GM21526 (cell line): ENCODE results near the gene SPATA31C2.
"Not testable (repeated sequence)": the region's sequence is repeated elsewhere in the genome, so short reads cannot be mapped to it uniquely, and the experiment has no call there.

Experiments
- ATAC-seq: cut with Tn5 transposase; IDR thresholded peaks from one replicate; pipeline ENCODE4 v1.9.1; 2021; ENCODE audit warnings: moderate library complexity; ENCODE audit not compliant: unreplicated experiment, low FRiP score

Gene SPATA31C2

DNA sequence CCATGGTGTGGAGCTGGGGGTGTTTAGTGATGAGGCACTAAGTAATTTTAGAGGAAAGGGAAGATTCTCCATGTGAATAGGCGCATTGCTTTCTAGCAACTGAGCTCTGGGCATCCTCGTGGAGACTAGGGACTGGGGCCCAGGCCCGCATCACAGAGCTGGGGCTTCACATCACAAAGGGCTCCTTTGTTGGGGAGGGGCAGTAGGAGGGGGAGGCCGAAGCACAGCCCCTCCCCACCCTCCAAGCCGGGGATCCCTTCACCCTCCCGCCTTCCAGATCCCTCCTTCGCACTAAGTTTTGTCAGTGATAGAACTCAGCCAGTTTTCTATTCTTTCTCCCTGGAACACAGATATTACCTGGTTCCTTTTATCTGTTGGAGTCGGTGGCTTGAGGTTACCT is at the start of gene SPATA31C2:
SPATA31C2 (minus strand) TSS at position 101 of the 400 bp plus-strand sequence; CDS start at position 72, 29 bp downstream.
- ATAC-seq, result not testable (repeated sequence)

DNA sequence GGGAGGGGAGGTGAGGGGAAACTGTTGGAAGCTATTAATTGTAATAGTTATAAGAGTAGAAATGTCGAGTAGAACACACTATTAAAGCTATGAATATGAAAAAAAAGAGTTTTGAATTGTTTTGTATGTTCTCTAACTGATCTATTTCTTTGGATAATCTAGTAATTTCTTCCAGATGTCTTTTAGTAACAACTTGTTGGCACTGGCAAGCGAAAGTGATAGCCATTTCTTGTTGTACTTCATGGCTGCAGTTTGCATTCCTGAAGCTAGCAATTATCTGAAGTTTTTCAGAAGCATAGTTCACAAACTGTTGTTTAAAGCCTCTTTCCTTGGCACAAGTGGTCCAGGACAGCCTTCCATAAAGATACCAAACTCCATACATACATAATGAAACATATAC is 49.4 kb upstream of the SPATA31C2 start:
- ATAC-seq, result no peak

DNA sequence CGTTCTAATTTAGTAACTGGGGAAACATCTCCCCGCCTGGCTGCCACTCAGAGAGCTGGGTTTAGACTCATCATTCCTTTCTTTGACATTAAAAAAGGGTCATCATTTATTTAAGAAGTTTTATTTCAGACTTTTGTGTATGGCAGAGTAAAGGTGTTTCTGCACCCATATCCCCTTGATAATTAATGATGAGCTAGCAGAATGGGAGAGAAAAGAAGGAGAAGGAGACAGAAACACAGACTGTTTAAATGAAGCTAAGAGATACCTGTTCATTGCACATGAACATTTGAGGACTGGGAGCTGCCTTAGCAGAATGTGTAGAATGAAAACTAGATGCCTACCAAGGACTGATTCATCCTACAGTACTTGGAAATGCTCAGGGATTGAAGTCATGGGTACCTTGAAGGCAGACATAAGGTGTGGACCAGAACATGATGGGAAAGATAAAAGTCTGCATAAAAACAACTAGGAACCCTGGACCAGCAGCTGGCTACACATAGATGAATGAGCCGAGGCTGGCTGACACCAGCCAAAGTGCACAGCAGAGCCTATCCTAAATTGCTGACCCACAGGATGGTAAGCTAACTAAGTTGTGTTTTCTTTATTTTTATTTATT is 48.3 kb upstream of the SPATA31C2 start:
- no peak for ATAC-seq

DNA sequence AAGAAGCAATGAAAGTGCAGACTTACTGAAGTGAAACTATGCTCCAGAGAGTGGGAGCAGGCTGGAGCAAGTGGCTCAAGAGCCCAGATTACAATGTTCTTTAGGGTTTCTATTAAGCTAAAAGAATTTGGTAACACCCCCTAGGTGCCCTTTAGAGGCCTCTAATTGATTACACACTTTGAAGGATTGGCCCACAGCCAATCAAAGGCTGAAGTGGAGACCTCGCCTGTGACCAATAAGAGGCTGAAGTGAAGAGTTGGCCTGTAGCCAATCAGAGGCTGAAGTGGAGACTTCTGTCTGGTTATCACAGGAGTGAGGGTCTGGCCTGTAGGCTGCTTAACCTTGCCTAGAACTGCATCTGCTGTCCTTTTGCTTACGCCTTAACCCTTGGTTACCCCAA is 46.7 kb upstream of the SPATA31C2 start:
- ATAC-seq, result no peak

GRCh38 chr9:88183798-88184495 is 45.7 kb upstream of the SPATA31C2 start:
- no peak for ATAC-seq

DNA sequence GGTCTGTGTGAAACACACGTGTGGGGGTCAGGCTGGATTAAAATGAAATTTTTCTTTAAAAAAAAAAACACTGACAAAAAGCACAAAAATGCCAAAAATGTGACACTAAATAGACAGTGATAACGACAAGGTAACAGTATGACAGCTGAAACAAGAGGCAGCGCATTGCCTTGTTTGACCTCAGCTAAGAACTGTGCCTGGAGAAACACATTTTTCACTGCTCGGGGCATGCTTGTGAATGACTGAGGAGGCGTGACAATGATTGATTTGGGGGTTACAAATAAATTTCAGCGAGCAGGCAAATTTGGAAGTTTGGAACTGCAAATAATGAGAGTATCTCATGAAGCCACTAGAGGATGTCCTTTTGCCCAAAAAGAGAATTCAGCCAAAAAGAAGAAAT is 44.2 kb upstream of the SPATA31C2 start:
- ATAC-seq, result no peak

DNA sequence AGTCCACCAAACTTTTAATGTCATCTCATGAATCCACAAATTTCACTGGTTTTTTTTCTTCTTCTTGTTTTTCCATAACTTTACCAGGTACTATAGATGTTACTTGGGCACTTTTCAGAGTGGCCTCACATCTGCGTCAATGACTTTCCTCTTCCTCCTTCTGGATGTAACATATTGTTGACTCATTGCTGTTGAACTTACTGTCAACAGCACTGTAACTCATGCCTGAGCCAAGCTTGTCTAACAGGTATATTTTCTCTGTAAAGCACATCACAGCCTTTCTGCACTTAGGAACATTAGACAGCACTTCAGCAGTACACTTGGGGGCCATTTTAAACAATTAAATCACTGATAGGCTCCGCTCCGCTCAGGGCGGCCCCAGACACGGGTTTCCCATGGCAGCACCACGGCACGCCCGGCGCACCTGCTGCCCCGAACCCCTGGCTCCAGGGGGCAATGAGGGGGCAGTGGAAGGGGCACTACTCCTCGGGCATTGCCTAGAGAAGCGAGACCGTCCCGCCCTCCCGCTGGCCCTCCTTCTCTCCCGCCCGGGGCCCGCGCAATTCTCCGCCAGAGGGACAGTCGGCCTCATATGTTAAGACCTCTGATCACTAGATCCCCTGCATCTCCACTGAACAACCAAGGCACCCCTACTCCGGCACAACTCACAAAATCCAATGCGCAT is 41.9 kb upstream of the SPATA31C2 start:
- no peak for ATAC-seq

DNA sequence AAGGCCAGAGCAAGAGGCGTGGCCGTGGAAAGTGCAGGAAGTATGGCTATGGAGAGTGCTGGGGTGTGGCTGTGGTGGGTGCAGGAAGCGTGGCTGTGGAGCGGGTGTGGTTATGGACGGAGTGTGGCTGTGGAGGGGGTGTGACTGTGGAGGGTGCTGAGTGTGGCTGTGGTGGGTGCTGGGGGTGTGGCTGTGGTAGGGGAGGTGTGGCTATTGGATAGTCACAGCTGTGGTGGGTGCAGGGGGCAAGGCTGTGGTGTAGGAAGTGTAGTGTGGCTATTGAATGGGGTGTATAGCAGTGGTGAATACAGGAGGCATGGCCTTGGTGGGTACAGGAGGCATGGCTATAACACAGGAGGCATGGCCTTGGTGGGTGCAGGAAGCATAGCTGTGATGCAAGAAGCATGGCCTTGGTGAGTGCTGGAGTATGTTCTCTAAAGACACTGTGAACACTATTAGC is 40.8 kb upstream of the SPATA31C2 start:
- no peak for ATAC-seq

GRCh38 chr9:88178641-88179040 is 40.4 kb upstream of the SPATA31C2 start:
- ATAC-seq, result no peak

- no peak for ATAC-seq
Observed at GRCh38 chr9:88177371-88177770, 39.1 kb upstream of the SPATA31C2 start.

DNA sequence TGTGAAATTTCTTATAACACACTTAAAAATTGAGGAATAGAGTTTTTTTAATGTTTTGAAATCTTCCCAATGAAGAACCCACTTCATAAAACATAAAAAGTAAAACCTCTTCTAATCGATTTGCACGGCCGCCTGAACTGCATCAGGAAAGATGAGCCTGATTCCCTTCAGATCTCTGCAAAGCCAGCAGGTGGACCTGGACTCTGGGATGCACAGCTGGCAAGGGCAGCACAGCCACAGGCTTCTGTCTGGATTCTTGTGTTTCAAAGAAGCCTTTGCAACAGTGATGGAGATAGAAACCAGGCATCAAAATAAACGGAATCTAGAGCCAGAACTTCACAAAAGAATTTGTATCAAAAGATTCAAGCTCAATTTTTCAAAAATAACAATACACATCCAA is 36.0 kb upstream of the SPATA31C2 start:
- no peak for ATAC-seq

- ATAC-seq, result no peak
Observed at GRCh38 chr9:88173378-88173999, 35.2 kb upstream of the SPATA31C2 start.

DNA sequence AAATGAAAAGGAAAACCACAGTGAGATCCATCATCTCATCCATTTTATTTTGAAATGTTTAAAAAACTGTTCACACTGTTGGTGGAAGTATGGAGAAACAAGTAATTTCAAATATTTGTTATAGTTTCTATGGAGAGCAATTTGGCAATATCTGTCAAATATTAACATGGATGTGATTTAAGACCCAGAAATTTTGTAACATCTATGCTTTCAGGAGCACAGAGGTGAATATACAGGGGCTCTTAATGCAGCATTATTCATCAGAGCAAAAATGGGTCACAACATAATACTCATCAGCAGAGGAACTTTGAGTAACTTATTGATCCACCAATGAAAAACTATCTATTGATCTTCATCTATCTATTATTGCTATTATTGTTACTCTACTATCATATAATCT is 31.4 kb upstream of the SPATA31C2 start:
- no peak for ATAC-seq

GRCh38 chr9:88168564-88168963 is 30.3 kb upstream of the SPATA31C2 start:
- no peak for ATAC-seq

GRCh38 chr9:88166660-88167059 is 28.4 kb upstream of the SPATA31C2 start:
- no peak for ATAC-seq

DNA sequence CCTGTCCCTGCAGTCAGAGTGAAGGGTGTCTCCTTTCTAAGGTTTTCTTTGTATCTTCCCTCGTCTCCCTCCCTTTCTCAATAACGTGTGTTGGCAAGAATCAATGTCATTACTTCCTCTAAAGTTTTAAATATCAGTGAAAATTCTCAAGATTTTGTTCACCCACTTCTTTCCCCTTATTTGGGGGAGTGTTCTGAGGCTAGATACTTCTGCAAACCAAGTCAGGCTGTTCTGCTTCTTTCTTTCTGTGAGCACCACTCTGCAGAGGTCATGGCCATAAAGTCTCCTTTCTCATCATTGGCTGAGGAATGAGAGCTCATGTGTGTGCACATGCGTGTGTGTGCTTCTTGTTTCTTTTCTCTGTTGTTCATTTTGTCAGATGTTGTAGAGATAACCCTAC is 26.6 kb upstream of the SPATA31C2 start:
- no peak for ATAC-seq

GRCh38 chr9:88161144-88161543 is 22.9 kb upstream of the SPATA31C2 start:
- ATAC-seq, result no peak

GRCh38 chr9:88143957-88144625 is 5.8 kb upstream of the SPATA31C2 start:
- ATAC-seq, result no peak

DNA sequence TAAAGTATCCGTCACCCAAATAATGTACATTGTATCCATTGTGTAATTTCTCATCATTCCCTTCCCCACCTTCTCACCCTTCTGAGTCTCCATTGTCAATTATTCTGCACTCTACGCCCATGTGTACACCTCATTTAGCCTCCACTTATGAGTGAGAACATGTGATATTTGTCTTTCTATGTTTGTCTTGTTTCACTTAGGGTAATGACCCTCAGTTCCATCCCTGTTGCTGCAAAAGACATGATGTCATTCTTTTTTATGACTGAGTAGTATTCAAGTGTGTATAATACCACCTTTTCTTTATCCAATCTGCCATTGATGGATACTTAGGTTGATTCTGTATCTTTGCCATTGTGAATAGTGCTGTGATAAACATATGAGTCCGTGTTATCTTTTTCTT is 4.9 kb upstream of the SPATA31C2 start:
- no peak for ATAC-seq

GRCh38 chr9:88133552-88133951 is 4.7 kb downstream of the SPATA31C2 start:
- ATAC-seq, result not testable (repeated sequence)

DNA sequence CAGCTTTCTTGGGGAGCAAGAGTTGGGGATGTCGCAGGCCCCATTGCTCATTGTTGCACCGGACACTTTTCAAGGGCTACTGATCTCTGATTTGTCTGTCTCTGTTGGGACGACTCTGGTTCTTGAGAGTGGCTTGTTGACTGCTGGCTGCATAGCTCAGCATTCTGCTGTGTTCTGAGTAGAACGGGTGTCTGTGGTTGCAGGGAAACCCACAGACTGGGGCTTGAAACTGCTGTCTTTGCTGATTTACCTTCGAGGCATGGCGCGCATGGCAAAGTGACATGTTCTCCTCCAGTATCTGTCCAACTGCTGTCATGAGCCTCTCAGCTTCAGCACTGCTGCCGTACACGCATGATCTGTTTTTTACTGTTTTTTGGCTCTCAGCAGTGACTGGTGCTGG is 8.7 kb downstream of the SPATA31C2 start:
- ATAC-seq, result not testable (repeated sequence)
